BJ (cell line): ENCODE measurements around the gene SERPINC1. TPM values are rescaled to one million over a fixed set of nuclear protein-coding genes. Genes with fewer than 3 reads are reported as not detected.

ENCODE experiments used
- CTCF ChIA-PET: fragments of 350-600 bp; formaldehyde crosslinking; extraction: SDS; loops from one replicate; lab custom pipeline; 2021; ENCODE audit warnings: antibody characterized with exemption, inconsistent platforms; lab: Yijun Ruan, JAX
- POLR2A ChIA-PET: fragments of 300-600 bp; sonication (Branson Sonifier 250); formaldehyde crosslinking; extraction: SDS; loops from one replicate; lab custom pipeline; 2021; ENCODE audit warnings: antibody characterized with exemption; lab: Charles Lee
- DNase-seq: peaks from one replicate; pipeline ENCODE4 v3.0.0-alpha.2; 2011; ENCODE audit warnings: low read depth
- H3K27me3 ChIP-seq: 2 replicates; pipeline ENCODE4 v1.6.0; 2011; ENCODE audit warnings: low read length; ENCODE audit not compliant: control insufficient read depth, insufficient read depth
- H3K36me3 ChIP-seq: 2 replicates; pipeline ENCODE4 v1.5.1; 2011; ENCODE audit warnings: low read length; ENCODE audit not compliant: control insufficient read depth, insufficient read depth
- H3K4me3 ChIP-seq: 2 replicates; pipeline ENCODE4 v1.5.1; 2011; ENCODE audit warnings: low read depth, mild to moderate bottlenecking, control low read depth, low read length
- CTCF ChIP-seq: IDR thresholded peaks from 2 replicates; pipeline ENCODE4 v1.5.1; 2011; ENCODE audit warnings: low read depth, mild to moderate bottlenecking, control low read depth, inconsistent platforms, low read length, moderate library complexity; ENCODE audit not compliant: insufficient read depth
- polyA plus RNA-seq: library from polyadenylated mRNA; depleted of rRNA; stranded (reverse); fragments of >200 nt; gene quantifications from 2 replicates; pipeline ENCODE4 v1.2.3, GENCODE V29; 2011; rRNA removed
- small RNA-seq: library from RNA; depleted of rRNA; stranded (forward); fragments of <200 nt; gene quantifications from one replicate; pipeline ENCODE3, GENCODE V24; 2012; ENCODE audit warnings: low replicate concordance, low read depth; ENCODE audit not compliant: insufficient read length

Gene SERPINC1
- polyA plus RNA-seq, 1 experiment: 0.05 TPM

GRCh38 chr1:173857363-173857917 lies 59.7 kb downstream of the SERPINC1 start:
- POLR2A ChIA-PET: interaction anchor here (0.6 to 0.7 kb wide), 2 partner anchors 9 to 912 kb away, joined by 3 to 13 read pairs; no protein-coding TSS in a partner anchor
- no peaks in the 10 kb centered on the region for H3K27me3 ChIP-seq
- H3K4me3 ChIP-seq: no peak overlapping the region
- DNase-seq: no peak
- no peak for TF ChIP-seq CTCF
- H3K36me3 ChIP-seq: no peaks in the 10 kb centered on the region; the same call in 1 of the 2 replicates
- CTCF ChIA-PET: interaction anchor here (1.0 kb wide), 1 partner anchor 9 kb away, joined by 3 read pairs; no protein-coding TSS in a partner anchor

GRCh38 chr1:173856903-173857302 lies 60.2 kb downstream of the SERPINC1 start:
- H3K4me3 ChIP-seq: no peak overlapping the region
- H3K36me3 ChIP-seq: no peaks in the 10 kb centered on the region; the same call in 1 of the 2 replicates
- POLR2A ChIA-PET: interaction anchor here (0.6 kb wide), 1 partner anchor 9 kb away, joined by 13 read pairs; no protein-coding TSS in a partner anchor
- TF ChIP-seq CTCF: no peak
- DNase-seq: no peak
- no peaks in the 10 kb centered on the region for H3K27me3 ChIP-seq
- CTCF ChIA-PET: interaction anchor here (1.0 to 1.3 kb wide), 2 partner anchors 8 to 9 kb away, joined by 3 to 4 read pairs; no protein-coding TSS in a partner anchor

- H3K27me3 ChIP-seq: no peaks in the 10 kb centered on the region
- CTCF ChIA-PET: interaction anchor here (1.3 kb wide), 1 partner anchor 9 kb away, joined by 4 read pairs; no protein-coding TSS in a partner anchor
These were observed 61.1 kb downstream of the SERPINC1 start for GRCh38 chr1:173856014-173856413.

More at GRCh38 chr1:173856014-173856413, 61.1 kb downstream of the SERPINC1 start:
- TF ChIP-seq CTCF: no peak
- POLR2A ChIA-PET: no interaction called here
- no peak for DNase-seq
- Histone ChIP-seq H3K36me3 (no peaks in the 10 kb centered on the region), H3K4me3 (no peak overlapping the region)

Small RNA genes lying within 50 kb of the gene (small RNA-seq; reads per million reads assigned to genes)
- not detected for gene RNA5SP67

Other genes starting within 250 kb of the SERPINC1 start
- not detected in 2 replicates for gene ANKRD45, start 247.5 kb downstream of the SERPINC1 start, polyA plus RNA-seq
- gene KLHL20, start 202.3 kb downstream of the SERPINC1 start, polyA plus RNA-seq: 11.0 and 15.5 TPM in 2 replicates
- gene DARS2, start 92.7 kb downstream of the SERPINC1 start, polyA plus RNA-seq: 15.8 and 24.3 TPM in 2 replicates
- gene CENPL, start 92.4 kb downstream of the SERPINC1 start, polyA plus RNA-seq: 8.3 and 13.2 TPM in 2 replicates
- gene GAS5, start 49.3 kb downstream of the SERPINC1 start, polyA plus RNA-seq: 839 and 1,190 TPM in 2 replicates
- 1.8 and 2.1 TPM in 2 replicates for gene ZBTB37, start 48.9 kb downstream of the SERPINC1 start, polyA plus RNA-seq
- gene RC3H1, start 105.0 kb upstream of the SERPINC1 start, polyA plus RNA-seq: 10.6 and 14.1 TPM in 2 replicates
- gene RABGAP1L, start 242.2 kb upstream of the SERPINC1 start, polyA plus RNA-seq: 15.9 and 20.1 TPM in 2 replicates